IPS-NIHi11 (cell line): ENCODE data around the gene ANO6.

ENCODE experiments used
- DNase-seq: peaks from one replicate; pipeline ENCODE4 v3.0.0; 2012; ENCODE audit warnings: mixed read lengths, low spot score

ANO6 gene

GRCh38 chr12:45279931-45280830, 64.3 kb downstream of the ANO6 start:
- no peak for DNase-seq

GRCh38 chr12:45281994-45282393, 66.1 kb downstream of the ANO6 start:
- DNase-seq = no peak

DNA sequence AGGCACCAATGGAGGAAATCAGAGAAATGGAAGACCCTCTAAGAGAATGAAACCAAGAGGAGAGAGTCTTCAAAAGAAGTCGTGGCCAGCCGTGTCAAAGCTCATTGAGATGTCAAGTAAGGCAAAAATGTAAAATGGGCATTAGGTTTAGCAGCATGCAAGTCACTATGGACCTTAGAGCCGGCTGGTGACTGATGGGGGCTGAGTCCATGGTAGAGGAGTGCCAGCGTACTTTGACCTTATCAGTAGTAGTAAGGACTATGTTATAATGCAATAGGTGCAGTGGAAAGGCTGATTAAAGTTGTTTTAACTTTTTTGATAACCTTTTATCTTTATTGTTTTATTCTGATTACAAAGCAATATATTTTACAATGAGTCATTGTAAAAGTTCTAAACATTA, 66.5 kb downstream of the ANO6 start:
- no peak for DNase-seq

DNA sequence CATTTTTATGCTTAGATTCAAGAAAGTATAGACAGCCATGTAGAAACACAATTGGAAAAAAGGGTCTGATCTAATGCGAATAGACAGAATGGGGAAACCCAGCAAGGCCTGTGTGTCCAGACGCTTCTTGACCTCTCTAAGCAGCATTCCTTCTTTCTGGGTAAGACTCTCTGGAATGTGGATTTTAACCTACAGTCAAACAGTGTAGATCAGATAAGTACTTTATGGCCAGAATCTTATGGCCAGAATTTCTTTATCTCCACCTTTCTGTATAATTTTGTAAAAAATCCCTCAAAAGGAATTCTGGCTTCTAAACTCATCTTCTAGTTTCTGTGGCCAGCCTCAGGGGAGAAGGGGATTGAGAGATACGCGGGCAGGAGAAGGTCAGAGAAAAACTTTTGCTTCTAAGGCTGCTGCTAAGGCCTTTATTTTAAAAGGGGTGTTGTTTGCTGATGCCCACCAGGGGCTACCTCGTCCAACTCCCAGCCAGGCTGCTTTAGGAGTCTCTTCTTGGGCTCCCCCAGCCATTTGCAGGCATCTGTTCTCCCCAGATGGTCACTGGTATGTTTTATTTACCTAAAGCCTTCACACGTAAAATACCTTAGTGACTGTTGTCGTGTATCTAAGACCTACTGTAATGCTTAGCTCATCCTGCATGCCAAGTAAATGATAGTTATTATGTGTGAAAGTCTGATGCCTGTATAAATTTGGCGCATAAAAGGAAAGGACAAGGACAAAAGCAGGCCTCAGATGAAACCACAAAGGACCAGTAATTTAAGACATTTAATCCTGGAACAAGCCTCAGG, 68.4 kb downstream of the ANO6 start:
- DNase-seq = no peak

- DNase-seq = no peak
These were observed 69.8 kb downstream of the ANO6 start for GRCh38 chr12:45285717-45286116.

DNA sequence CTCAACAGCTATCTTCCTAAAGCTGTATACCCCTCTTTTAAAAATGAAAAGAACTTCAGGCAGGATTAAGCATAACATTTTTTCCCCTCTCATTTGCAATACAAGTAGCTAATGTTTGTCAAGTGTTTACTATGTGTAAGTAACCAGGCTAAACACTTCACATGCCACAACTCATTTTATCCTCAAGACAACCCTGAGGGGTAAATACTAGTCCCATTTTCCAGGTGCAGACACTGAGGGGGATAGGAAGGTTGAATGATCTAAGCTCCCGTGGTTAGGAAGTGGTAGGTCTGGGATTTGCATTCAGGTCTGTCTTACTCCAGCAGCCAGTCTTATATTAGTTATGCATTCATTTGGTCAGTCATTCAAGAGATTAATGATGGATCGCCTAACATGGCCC, 70.7 kb downstream of the ANO6 start:
- no peak for DNase-seq

GRCh38 chr12:45289245-45290215, 73.6 kb downstream of the ANO6 start:
- DNase-seq = no peak

DNA sequence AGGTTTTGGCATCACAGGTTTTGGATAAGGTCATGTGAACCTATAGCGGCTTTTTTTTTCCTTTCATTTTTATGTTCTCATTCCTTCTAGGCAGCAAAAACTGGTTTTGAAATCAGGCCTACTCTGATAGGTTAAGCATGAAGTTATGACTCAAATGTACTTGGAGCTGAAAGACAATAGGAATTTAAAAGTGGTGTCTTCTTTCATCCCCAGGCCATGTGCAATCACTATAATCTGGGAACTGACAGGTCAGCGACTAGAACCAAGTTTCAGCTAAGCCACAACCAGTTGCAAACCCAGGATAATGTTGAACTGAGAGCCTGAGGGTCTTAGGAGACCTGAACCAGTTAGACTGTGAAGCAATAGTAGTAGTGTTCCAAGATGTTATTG, 74.3 kb downstream of the ANO6 start:
- no peak for DNase-seq

GRCh38 chr12:45291518-45291917, 75.6 kb downstream of the ANO6 start:
- DNase-seq = no peak

- DNase-seq = no peak
These were observed 76.7 kb downstream of the ANO6 start for GRCh38 chr12:45292486-45293195.

DNA sequence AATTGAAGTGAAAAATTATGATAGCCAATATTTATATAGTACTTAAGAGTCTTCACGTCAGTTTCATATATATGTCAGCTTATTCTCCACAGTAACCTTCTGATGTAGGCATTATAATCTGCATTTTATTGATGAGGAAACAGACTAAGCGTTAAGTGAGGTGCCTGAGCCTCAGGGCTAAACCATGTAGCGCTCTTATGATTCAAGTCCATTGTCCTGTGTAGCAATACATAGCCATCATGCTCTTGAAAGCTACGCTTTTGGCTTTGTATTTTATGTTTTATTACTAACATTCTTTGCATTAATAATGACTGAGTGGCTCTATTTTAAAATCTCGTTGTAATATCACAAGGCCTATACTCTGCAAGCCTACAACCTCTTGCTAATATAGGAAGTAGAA, 79.0 kb downstream of the ANO6 start:
- no peak for DNase-seq

DNA sequence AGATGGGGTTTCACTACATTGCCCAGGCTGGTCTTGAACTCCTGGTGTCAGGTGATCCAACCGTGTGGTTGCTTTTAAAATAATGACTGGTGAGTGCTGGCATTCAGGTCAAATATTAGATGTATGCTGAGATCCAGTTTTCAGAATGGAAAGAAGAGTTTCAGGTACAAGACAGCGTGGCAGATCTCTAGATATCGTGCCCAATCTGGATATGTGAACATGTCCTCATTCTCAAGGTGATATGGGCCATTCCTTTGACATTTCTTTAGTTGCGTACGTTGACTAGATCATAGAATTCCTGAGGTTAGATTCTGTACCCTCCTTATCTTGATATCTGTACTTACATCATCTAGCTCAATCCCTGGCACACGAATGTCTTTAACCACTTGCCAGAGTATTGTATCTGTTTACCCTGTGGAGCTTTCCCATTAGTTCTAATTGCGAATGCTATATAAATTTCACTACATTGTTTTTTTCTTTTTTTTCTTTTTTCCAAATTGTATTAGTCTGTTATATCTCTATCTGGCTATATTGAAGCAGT, 80.2 kb downstream of the ANO6 start:
- DNase-seq = no peak

GRCh38 chr12:45298047-45298446, 82.2 kb downstream of the ANO6 start:
- no peak for DNase-seq

DNA sequence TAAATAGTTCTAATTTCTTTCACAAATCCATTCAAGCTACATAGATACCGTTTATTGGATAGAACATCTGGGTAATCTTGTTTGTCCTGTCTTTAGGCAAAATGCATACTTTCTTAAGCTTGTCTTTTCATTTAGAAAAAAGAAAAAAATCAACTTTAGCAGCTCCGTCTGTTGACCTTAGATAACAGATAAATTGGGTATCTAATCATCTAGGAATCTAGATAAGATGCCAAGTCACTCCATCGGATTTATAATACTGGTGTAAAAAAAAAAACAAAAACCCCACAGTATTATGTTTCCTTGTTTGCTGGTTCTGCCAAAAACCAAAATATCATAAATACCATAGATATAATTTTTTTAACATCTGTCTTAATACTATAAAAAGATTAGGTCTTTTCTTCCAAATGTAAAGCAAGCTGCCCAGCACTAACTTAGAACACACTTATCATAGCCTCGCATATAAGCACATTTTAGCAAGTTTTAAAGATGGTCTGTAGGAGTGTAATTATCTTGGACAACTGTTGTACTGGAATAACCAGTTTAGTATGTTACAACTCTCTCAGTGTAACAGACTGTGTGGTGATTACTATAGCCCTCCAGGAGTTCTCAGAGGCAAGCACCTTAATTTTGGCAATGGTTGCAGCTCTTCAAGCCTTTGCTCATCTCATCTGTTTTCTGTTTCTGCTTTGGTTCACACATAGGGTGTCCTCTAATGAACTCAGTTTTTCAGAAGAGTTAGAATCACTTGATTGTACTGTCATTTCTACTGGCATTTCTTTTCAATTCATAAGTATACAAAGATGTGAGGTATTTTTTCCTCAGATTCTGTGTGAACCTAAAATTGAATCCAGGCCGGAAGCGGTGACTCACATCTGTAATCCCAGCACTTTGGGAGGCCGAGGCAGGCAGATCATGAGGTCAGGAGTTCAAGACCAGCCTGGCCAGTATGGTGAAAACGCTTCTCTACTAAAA, 83.1 kb downstream of the ANO6 start:
- DNase-seq = peak; percentile 19

DNA sequence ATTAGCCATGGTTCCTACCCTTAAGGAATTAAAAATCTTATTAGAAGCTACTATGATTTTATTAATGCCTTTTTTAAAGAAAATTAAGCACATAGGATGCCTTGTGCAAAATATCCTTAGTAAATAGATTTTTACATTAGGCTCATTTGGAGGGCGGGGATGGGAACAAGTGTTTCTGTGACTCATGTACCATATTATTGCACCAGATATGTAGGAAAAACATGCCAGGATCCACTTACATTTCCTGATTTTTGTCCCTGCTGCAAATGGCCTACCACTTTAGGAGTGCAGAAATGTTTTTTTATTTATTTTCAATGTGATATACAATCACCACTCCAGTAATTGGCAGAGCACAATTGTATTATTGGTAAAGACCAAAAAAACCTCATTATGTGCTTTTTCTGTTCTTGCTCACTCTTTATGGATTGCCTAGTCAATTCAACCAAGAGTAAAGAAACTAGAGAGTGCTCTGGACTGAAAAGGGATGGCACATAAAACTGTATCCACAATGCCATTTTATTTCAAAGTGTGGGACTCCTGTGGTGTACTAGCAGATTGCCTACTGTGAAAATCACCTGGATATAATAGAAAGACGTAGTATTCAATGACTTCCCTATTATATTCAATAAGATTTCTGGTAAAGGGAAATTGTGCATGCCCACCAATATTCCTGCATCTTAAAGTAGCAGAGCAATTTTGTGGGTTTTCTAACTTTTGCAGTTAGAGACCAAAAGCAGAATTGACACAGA, 86.9 kb downstream of the ANO6 start:
- no peak for DNase-seq

DNA sequence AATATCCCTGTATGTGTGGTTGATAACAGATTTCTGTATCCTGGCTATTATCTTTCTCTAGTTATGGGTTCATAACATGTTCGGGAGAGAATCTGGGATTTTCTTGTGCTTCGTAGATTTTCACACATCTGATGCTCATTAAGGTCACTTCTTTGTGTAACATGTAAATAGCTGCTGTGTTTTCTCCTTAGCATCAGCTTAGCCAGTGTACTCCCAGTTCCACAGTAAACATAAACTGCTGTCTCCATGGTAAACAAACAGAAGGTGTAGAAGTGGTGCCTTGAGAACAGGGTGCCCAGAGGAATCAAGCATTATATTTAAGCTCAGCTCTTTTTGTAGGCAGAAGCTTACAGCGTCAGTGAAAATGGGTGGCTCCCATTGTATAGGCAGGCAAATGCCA, 88.0 kb downstream of the ANO6 start:
- DNase-seq = no peak

GRCh38 chr12:45304514-45305178, 88.8 kb downstream of the ANO6 start:
- DNase-seq = no peak

DNA sequence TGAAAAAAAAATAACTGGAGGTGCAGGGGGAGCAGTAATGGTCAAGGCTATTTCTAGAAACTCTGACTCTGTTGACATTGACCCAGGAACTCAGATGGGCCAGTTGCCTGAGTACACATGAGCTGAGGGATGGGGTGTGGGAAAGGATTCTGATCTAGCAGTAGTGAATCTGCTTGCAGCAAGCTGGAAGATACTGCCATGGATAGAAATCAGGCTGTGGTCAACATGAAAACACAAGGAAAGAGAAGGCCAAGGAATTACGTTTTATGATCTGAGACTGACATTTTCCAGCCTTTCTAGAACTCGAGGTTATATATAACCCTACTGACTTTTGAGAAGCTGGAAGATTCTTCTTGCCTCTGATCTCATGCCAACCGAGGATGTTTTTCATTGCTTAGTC, 90.0 kb downstream of the ANO6 start:
- DNase-seq = no peak
